ENCODE results near the gene CSTF1. TPM values are rescaled to one million over a fixed set of nuclear protein-coding genes. Genes with fewer than 3 reads are reported as not detected.
A peak's percentile ranks its signal among the peaks of the same experiment; 100 is the strongest.

Gene CSTF1
- total and polyA plus RNA-seq, 2 experiments from 2014 or later: 15.4 to 34.8 TPM

- DNase-seq (ENCODE audit: low spot score): no peak
- peak overlapping the region; percentile 45 for H3K27ac ChIP-seq
- H3K9me3 ChIP-seq (ENCODE audit: low read depth): no peaks in the 10 kb centered on the region
- H3K4me1 ChIP-seq (ENCODE audit: insufficient read depth): peaks cover 10% of the 10 kb centered on the region
- H3K27me3 ChIP-seq: no peaks in the 10 kb centered on the region
- H3K36me3 ChIP-seq (replicated peaks; ENCODE audit: insufficient read depth, low read depth): no peaks in the 10 kb centered on the region
- no peaks in the 10 kb centered on the region for H3K9me2 ChIP-seq (replicated peaks; ENCODE audit: insufficient read depth)
- peak overlapping the region; percentile 43 for H2AFZ ChIP-seq
- WGBS (ENCODE audit: low lambda C conversion rate, missing lambda C conversion rate): 22% methylated on average over 10 of the region's 10 CpGs
- H3K4me2 ChIP-seq: peak overlapping the region; percentile 78
- peaks cover 74% of the 10 kb centered on the region for H3K79me2 ChIP-seq
- no peak for TF ChIP-seq EZH2phosphoT487 (IDR thresholded peaks at IDR 0.05; ENCODE audit: low read depth, severe bottlenecking, unreplicated experiment)
- TF ChIP-seq, protein P1, sequence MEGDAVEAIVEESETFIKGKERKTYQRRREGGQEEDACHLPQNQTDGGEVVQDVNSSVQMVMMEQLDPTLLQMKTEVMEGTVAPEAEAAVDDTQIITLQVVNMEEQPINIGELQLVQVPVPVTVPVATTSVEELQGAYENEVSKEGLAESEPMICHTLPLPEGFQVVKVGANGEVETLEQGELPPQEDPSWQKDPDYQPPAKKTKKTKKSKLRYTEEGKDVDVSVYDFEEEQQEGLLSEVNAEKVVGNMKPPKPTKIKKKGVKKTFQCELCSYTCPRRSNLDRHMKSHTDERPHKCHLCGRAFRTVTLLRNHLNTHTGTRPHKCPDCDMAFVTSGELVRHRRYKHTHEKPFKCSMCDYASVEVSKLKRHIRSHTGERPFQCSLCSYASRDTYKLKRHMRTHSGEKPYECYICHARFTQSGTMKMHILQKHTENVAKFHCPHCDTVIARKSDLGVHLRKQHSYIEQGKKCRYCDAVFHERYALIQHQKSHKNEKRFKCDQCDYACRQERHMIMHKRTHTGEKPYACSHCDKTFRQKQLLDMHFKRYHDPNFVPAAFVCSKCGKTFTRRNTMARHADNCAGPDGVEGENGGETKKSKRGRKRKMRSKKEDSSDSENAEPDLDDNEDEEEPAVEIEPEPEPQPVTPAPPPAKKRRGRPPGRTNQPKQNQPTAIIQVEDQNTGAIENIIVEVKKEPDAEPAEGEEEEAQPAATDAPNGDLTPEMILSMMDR (IDR thresholded peaks at IDR 0.05; ENCODE audit: poor library complexity): no peak
- TF ChIP-seq EZH2 (IDR thresholded peaks at IDR 0.05; ENCODE audit: borderline replicate concordance): no peak
- peak overlapping the region; percentile 18 for H3K4me3 ChIP-seq
- no peaks in the 10 kb centered on the region for H4K20me1 ChIP-seq (ENCODE audit: insufficient read depth, poor library complexity, severe bottlenecking)
These were observed 1.4 kb upstream of the CSTF1 start for GRCh38 chr20:56391037-56391436.

DNA sequence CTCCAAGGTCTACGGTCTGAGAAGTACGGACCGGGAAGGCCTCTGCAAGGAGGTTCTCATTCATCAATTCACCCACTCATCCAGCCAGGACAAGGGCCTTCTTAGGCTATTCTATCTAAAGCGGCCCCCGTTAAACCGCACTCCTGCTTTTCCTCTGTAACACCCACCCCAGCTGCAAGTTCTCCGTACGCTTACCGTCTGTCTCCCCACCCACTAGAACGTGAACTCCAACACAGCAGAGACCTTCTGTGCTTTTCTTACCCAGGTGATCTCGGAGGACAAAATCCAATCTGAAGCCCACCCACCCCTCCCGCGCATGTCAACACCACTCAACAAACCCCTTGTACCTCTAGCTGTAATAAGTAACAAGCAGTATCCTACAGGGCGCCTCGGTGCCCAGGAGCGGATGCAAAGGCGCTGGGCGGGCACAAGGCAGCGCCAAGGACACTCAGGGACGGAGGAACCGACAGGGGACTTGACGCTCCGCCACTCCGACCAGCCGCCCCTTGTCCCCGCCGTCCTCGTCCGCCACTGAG is 781 bp upstream of the CSTF1 start:
- Histone ChIP-seq H4K20me1 (ENCODE audit: insufficient read depth, poor library complexity, severe bottlenecking) (no peaks in the 10 kb centered on the region), H3K79me2 (peaks cover 73% of the 10 kb centered on the region), H3K4me1 (ENCODE audit: insufficient read depth) (peaks cover 10% of the 10 kb centered on the region), H3K27ac (peak overlapping the region; percentile 45), H2AFZ (peak overlapping the region; percentile 43), H3K27me3 (no peaks in the 10 kb centered on the region), H3K4me2 (peak overlapping the region; percentile 78), H3K36me3 (replicated peaks; ENCODE audit: insufficient read depth, low read depth) (no peaks in the 10 kb centered on the region), H3K9me2 (replicated peaks; ENCODE audit: insufficient read depth) (no peaks in the 10 kb centered on the region), H3K4me3 (peak overlapping the region; percentile 18), H3K9me3 (ENCODE audit: low read depth) (no peaks in the 10 kb centered on the region)
- TF ChIP-seq EZH2 (IDR thresholded peaks at IDR 0.05; ENCODE audit: borderline replicate concordance) (no peak), EZH2phosphoT487 (IDR thresholded peaks at IDR 0.05; ENCODE audit: low read depth, severe bottlenecking, unreplicated experiment) (no peak)
- TF ChIP-seq, protein P1 (IDR thresholded peaks at IDR 0.05; ENCODE audit: poor library complexity): no peak
- peak; percentile 26 for DNase-seq (ENCODE audit: low spot score)
- WGBS (ENCODE audit: low lambda C conversion rate, missing lambda C conversion rate): under 1% methylated on average over 26 of the region's 29 CpGs

GRCh38 chr20:56392881-56393482 is 537 bp downstream of the CSTF1 start:
- peaks cover 10% of the 10 kb centered on the region for H3K4me1 ChIP-seq (ENCODE audit: insufficient read depth)
- peak overlapping the region; percentile 67 for H2AFZ ChIP-seq
- no peaks in the 10 kb centered on the region for H3K36me3 ChIP-seq (replicated peaks; ENCODE audit: insufficient read depth, low read depth)
- peaks cover 66% of the 10 kb centered on the region for H3K79me2 ChIP-seq
- 5% methylated on average over 18 of the region's 18 CpGs for WGBS (ENCODE audit: low lambda C conversion rate, missing lambda C conversion rate)
- H3K4me3 ChIP-seq: peak overlapping the region; percentile 51
- H3K27me3 ChIP-seq: no peaks in the 10 kb centered on the region
- TF ChIP-seq EZH2 (IDR thresholded peaks at IDR 0.05; ENCODE audit: borderline replicate concordance) (no peak), EZH2phosphoT487 (IDR thresholded peaks at IDR 0.05; ENCODE audit: low read depth, severe bottlenecking, unreplicated experiment) (no peak)
- TF ChIP-seq, protein P1 (IDR thresholded peaks at IDR 0.05; ENCODE audit: poor library complexity): no peak
- no peaks in the 10 kb centered on the region for H3K9me2 ChIP-seq (replicated peaks; ENCODE audit: insufficient read depth)
- H3K9me3 ChIP-seq (ENCODE audit: low read depth): no peaks in the 10 kb centered on the region
- no peaks in the 10 kb centered on the region for H4K20me1 ChIP-seq (ENCODE audit: insufficient read depth, poor library complexity, severe bottlenecking)
- peak overlapping the region; percentile 89 for H3K27ac ChIP-seq
- H3K4me2 ChIP-seq: peak overlapping the region; percentile 82
- no peak for DNase-seq (ENCODE audit: low spot score)

Measured in hepatocyte (in vitro differentiated cells).